Tibial artery (tissue), 4 donors: ENCODE measurements around the gene CACNG1.
"Not testable (repeated sequence)": the region's sequence is repeated elsewhere in the genome, so short reads cannot be mapped to it uniquely, and the experiment has no call there.

Experiments
- DNase-seq, 2 donors: peaks; one replicate each; pipeline ENCODE4 v3.0.0-alpha.2; 2019
- H3K27ac ChIP-seq, 2 donors: fragments of 200-600 bp; sonication (generic) in 1 of 2; 1 replicate in 1 of 2; 2 replicates in 1 of 2; pipeline ENCODE4 v1.5.1; 2018 to 2019; ENCODE audit warnings: mild to moderate bottlenecking in 1 of 2
- H3K27me3 ChIP-seq, 2 donors: fragments of 200-600 bp; sonication (generic) in 1 of 2; one replicate each; pipeline versions ENCODE4 v1.5.1 to v1.6.0; 2016 to 2019
- H3K36me3 ChIP-seq, 3 donors: fragments of 200-600 bp; sonication (generic) in 2 of 3; one replicate each; pipeline ENCODE4 v1.5.1; 2016 to 2019; ENCODE audit warnings: mild to moderate bottlenecking in 2 of 3
- H3K4me1 ChIP-seq, 4 donors: fragments of 200-600 bp; sonication (generic) in 2 of 4; 1 replicate in 3 of 4; 2 replicates in 1 of 4; pipeline ENCODE4 v1.5.1; 2016 to 2019
- H3K4me3 ChIP-seq, 2 donors: fragments of 200-600 bp; sonication (generic) in 1 of 2; 1 replicate in 1 of 2; 2 replicates in 1 of 2; pipeline ENCODE4 v1.5.1; 2018 to 2019; ENCODE audit warnings: mild to moderate bottlenecking in 2 of 2
- H3K9me3 ChIP-seq, 3 donors: fragments of 200-600 bp; sonication (generic) in 1 of 3; one replicate each; pipeline ENCODE4 v1.5.1; 2016 to 2019
- intact Hi-C: fragments of 100-400 bp; cut with DNase I; formaldehyde crosslinking; loops from one replicate; pipeline ENCODE4 v1.15.0; 2023; ENCODE audit warnings: low total_unique reads
- TF ChIP-seq, protein P1 (sequence below), 2 experiments: fragments of 200-600 bp in 1 of 2; fragments of 450-650 bp in 1 of 2; IDR thresholded peaks; one replicate each; pipeline ENCODE4 v1.5.1; 2017 to 2019; ENCODE audit warnings: antibody characterized with exemption in 2 of 2, mild to moderate bottlenecking in 1 of 2, moderate library complexity in 1 of 2

The CACNG1 gene

DNA sequence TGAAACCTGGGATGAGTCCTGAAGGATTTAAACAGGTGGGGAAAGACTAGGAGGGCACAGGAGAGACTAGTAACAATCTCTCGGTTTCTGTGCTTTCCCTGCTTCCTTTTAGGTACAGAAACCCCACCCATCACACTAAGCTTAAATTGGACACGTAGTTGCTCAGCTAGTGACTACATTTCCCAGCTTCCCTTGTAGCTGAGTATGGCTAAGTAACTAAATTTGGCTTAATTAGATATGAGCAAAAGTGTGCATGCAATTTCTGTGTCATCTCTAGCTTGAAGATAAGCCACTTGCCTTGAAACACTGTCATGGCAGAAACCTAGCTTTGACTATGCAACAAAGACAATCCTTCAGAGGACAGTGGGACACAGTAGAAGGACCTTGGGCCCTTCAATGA is 36.5 kb downstream of the CACNG1 start:
- intact Hi-C loops = no loop called here
- DNase-seq = no peak
- Histone ChIP-seq H3K36me3 (peaks cover 0 to 33% (median 31%) of the 10 kb centered on the region in 3 donors), H3K4me3 (no peak overlapping the region), H3K27ac (no peak overlapping the region), H3K9me3 (no peaks in the 10 kb centered on the region), H3K27me3 (no peaks in the 10 kb centered on the region), H3K4me1 (no peaks in the 10 kb centered on the region)
- TF ChIP-seq, protein P1, sequence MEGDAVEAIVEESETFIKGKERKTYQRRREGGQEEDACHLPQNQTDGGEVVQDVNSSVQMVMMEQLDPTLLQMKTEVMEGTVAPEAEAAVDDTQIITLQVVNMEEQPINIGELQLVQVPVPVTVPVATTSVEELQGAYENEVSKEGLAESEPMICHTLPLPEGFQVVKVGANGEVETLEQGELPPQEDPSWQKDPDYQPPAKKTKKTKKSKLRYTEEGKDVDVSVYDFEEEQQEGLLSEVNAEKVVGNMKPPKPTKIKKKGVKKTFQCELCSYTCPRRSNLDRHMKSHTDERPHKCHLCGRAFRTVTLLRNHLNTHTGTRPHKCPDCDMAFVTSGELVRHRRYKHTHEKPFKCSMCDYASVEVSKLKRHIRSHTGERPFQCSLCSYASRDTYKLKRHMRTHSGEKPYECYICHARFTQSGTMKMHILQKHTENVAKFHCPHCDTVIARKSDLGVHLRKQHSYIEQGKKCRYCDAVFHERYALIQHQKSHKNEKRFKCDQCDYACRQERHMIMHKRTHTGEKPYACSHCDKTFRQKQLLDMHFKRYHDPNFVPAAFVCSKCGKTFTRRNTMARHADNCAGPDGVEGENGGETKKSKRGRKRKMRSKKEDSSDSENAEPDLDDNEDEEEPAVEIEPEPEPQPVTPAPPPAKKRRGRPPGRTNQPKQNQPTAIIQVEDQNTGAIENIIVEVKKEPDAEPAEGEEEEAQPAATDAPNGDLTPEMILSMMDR (IDR thresholded peaks at IDR 0.05) = no peak

GRCh38 chr17:67082107-67082506 is 37.8 kb downstream of the CACNG1 start:
- Histone ChIP-seq H3K27ac (no peak overlapping the region), H3K27me3 (no peaks in the 10 kb centered on the region), H3K4me1 (no peaks in the 10 kb centered on the region), H3K4me3 (no peak overlapping the region), H3K9me3 (no peaks in the 10 kb centered on the region), H3K36me3 (peaks cover 5 to 45% (median 30%) of the 10 kb centered on the region in 3 donors)
- no peak for DNase-seq
- TF ChIP-seq, protein P1 (IDR thresholded peaks at IDR 0.05) = no peak
- intact Hi-C loops = no loop called here

DNA sequence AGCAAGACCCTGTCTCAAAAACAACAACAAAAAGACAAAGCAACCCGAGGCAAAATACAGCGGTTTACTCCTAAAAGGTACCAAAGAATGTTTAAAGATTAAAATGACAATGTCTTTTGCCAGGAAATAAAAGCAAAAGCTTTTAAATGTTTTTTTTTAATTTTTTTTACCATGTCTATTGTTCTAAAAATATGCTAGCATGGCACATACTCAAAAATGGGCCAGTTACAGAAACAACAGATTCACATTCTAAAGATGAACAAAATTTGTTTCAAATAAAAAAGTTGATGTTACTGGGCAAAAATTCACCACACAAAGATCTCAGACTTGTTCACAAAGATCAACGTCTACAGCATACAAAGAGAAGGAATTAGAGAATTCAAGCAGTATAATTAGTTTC is 41.1 kb downstream of the CACNG1 start:
- DNase-seq = no peak

GRCh38 chr17:67088639-67089038 is 44.3 kb downstream of the CACNG1 start:
- intact Hi-C loops = no loop called here
- Histone ChIP-seq H3K4me3 (no peak overlapping the region), H3K27ac (no peak overlapping the region), H3K36me3 (peaks cover 9 to 36% (median 23%) of the 10 kb centered on the region in 3 donors), H3K9me3 (no peaks in the 10 kb centered on the region), H3K4me1 (no peaks in the 10 kb centered on the region), H3K27me3 (no peaks in the 10 kb centered on the region)
- DNase-seq = no peak
- TF ChIP-seq, protein P1 (IDR thresholded peaks at IDR 0.05) = no peak

More for the DNA sequence above, 41.1 kb downstream of the CACNG1 start:
- no peaks in the 10 kb centered on the region for H3K4me1 ChIP-seq
- TF ChIP-seq, protein P1 (IDR thresholded peaks at IDR 0.05) = no peak
- H3K27me3 ChIP-seq = no peaks in the 10 kb centered on the region
- peaks cover 9 to 51% (median 28%) of the 10 kb centered on the region in 3 donors for H3K36me3 ChIP-seq
- H3K4me3 ChIP-seq = no peak overlapping the region
- no peak overlapping the region for H3K27ac ChIP-seq
- no peaks in the 10 kb centered on the region for H3K9me3 ChIP-seq
- intact Hi-C loops = no loop called here

- Histone ChIP-seq H3K9me3 (no peaks in the 10 kb centered on the region), H3K27me3 (no peaks in the 10 kb centered on the region), H3K27ac (no peak overlapping the region), H3K4me1 (peaks cover 0 to 2% (median 0%) of the 10 kb centered on the region in 4 donors), H3K4me3 (no peak overlapping the region), H3K36me3 (peaks cover 9 to 27% (median 23%) of the 10 kb centered on the region in 3 donors)
- TF ChIP-seq, protein P1 (IDR thresholded peaks at IDR 0.05) = no peak
- DNase-seq = no peak
- intact Hi-C loops = no loop called here
Measured at GRCh38 chr17:67090341-67090740, 46.0 kb downstream of the CACNG1 start.

DNA sequence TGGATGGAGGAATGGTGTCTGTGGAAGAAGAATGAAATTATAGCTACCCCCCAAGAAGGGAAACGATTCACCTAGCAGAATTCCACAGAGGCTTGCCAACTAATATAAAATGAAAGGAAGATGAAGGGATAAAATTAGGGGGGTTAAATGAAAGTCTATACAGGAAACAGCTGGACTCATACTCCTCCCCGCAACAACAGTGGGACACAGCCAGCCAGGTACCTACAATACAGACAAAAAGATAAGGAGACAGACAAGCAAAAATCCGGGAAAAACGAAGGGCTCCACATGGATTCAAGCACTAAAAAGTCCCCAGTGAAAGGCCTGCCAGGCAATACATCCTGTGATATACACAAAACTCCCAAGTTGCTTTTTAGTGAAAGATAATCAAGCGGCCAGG is 47.9 kb downstream of the CACNG1 start:
- intact Hi-C loops = no loop called here

DNA sequence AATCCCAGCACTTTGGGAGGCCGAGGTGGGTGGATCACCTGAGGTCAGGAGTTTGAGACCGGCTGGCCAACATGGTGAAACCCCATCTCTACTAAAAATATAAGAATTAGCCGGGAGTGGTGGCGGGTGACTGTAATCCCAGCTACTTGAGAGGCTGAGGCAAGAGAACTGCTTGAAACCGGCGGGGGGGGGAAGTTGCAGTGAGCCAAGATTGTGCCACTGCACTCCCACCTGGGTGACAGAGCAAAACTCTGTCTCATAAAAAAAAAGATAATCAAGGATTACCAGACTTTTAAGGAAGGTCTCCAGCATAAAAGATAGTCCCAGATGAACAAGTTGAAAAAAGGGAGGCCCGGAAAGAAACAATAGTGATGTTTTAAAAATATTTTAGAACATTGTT is 48.4 kb downstream of the CACNG1 start:
- H3K9me3 ChIP-seq, intact Hi-C loops, H3K4me3 ChIP-seq, H3K27ac ChIP-seq, DNase-seq, H3K27me3 ChIP-seq: not testable (repeated sequence)
- peaks cover 4 to 12% (median 5%) of the 10 kb centered on the region in 3 donors for H3K36me3 ChIP-seq
- H3K4me1 ChIP-seq = peaks cover 0 to 13% (median 0%) of the 10 kb centered on the region in 4 donors

More for the DNA sequence above, 47.9 kb downstream of the CACNG1 start:
- peaks cover 4 to 12% (median 9%) of the 10 kb centered on the region in 3 donors for H3K36me3 ChIP-seq
- H3K4me1 ChIP-seq = peaks cover 0 to 13% (median 0%) of the 10 kb centered on the region in 4 donors
- no peaks in the 10 kb centered on the region for H3K9me3 ChIP-seq
- no peak for DNase-seq
- no peak overlapping the region for H3K27ac ChIP-seq
- TF ChIP-seq, protein P1 (IDR thresholded peaks at IDR 0.05) = no peak
- no peak overlapping the region for H3K4me3 ChIP-seq
- no peaks in the 10 kb centered on the region for H3K27me3 ChIP-seq
